Measurements from ENCODE around the gene PVALB.

PVALB gene

GRCh38 chr22:36811094-36811800 is 5.6 kb downstream of the PVALB start:
- no peak for DNase-seq (ENCODE audit: low read depth)

GRCh38 chr22:36809351-36809750 is 7.5 kb downstream of the PVALB start:
- DNase-seq (ENCODE audit: low read depth): no peak

DNA sequence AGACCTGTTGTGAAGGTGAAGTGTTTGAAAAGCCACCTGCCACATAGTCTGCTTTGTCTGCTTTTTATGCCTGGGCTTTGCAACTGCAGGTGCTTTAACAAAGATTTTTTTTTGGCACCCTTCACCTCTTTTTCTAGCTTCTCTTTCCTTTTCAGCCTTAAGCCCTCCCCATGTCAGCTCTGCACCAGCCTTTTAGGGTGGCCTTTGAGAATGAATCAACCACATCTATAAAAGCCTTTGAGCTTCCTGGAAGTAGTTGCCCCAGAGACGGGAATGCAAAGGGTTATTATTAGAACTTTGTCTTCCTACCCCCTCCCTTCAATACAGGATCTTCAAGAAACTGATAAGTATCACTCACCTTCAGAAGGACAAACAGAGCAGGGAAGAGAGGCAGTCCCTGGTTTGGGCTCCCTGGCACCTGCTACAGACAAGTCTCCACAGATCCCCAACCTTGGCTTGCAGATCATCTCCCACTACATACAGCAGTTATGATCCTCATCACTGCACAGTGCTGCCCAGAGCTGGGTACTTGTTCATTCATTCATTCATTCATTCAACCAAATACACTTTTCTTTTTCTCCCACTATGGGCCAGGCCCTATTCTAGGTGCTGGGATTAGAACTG is 8.0 kb downstream of the PVALB start:
- no peak for DNase-seq (ENCODE audit: low read depth)

DNA sequence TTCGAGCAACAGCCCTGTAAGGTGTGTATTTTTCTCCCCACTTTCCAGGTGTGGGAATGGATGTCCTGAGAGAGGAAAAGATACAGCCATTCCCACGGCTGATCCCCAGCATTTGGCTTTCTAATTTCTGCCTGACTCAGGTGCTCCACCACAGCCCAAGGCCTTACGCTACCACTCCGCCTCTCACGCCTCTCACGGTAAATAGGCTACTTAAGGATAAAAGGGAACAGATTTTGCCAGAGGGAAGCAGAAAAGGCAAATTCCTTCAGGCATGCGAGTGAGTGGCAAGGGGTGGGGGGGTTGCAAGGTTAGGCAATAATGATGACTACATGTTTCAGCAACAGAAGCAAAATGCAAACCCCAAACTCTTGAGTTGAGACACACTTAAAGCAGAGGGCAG is 9.2 kb downstream of the PVALB start:
- no peak for DNase-seq (ENCODE audit: low read depth)

DNA sequence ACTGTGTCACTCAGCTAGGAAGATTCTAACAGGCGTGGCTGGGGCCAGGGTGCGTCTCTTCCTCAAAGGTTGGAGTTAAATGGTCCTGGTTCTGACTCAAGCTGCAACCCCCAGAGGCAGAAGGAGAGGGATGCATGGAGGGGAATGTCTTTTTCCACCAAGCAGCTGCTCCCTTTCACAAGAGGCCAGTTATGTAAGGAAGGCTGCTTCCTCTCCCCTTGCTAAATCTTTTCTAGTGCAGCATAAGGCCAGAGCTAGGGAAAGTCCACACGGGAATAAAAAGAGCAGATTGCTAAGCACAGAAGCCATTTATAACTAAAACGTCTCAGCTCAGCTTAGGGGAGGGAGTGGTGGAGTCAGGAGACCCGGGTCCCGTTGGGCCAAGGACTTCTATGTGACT is 10.0 kb downstream of the PVALB start:
- DNase-seq (ENCODE audit: low read depth): no peak

DNA sequence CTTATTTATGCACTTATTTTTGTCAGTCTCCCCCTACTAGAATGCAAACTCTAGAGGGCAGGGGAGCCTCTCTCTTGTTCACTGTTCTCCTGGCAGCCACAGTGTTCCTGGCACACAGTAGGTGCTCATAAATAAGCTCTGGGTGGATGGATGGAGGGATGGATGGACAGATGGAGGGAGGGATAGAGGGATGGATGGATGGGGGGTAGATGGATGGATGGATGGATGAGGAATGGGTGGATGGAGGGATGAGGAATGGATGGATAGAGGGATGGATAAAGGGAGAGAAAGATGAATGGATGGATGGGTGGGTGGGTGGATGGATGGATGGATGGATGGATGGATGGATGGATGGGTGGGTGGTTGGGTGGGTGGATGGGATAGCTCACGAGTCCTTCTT is 13.5 kb downstream of the PVALB start:
- DNase-seq (ENCODE audit: low read depth): no peak

- DNase-seq (ENCODE audit: low read depth): no peak
Observed at GRCh38 chr22:36798674-36799066, 18.2 kb downstream of the PVALB start.

- DNase-seq (ENCODE audit: low read depth): no peak
Observed at GRCh38 chr22:36797911-36798673, 18.7 kb downstream of the PVALB start.

- no peak for DNase-seq (ENCODE audit: low read depth)
Observed at GRCh38 chr22:36797374-36797773, 19.5 kb downstream of the PVALB start.

DNA sequence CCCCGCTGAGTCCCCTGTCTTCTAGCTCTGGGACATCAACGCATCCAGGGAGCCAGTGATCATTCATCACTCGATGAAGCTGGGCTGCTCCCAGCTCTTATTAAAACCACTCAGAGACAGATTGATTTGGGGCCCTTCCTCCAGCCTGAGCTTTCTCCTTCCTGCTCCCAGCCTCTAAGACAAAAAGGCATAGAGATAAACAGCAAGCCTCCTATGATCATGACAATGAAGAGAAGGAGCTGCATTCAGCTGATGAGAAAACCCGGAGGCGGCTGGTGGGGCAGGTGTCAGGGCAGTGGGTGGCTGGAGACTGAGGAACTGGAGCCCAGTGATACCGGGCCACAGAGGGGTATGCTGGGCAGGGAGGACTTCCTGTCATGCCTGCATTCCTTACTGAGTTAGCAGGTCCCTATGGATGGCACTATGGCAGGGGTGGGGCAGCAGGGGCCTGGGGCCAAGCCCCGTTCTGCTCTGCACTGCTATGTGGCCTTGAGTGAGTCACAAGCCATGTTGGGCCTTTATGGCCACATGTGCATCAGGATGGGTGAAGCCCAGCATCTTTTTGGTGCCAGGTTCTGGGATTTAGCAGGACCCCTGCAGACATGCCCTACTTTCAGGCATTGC is 20.2 kb downstream of the PVALB start:
- DNase-seq (ENCODE audit: low read depth): no peak

DNA sequence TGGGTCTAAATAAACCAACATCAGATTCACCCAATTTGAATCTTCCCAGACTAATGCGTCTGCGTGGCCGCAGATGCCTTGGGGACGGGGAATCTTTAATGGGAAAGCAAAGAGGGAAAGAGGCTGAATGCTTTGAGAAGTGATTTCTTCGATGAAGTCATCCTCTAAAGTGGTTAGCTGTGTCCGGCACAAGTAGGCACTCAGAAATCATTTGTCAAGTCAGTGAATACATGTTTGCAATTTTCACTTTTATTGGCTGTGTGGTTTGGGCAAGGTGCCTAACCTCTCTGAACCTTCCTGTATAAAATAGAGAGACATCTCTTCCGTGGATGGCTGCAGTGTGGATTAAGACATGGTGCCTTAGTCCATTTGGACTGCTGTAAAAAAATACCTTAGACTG is 21.2 kb downstream of the PVALB start:
- no peak for DNase-seq (ENCODE audit: low read depth)

GRCh38 chr22:36790648-36791047 is 26.2 kb downstream of the PVALB start:
- DNase-seq (ENCODE audit: low read depth): no peak

GRCh38 chr22:36787204-36787988 is 29.4 kb downstream of the PVALB start:
- DNase-seq (ENCODE audit: low read depth): no peak

GRCh38 chr22:36783743-36784142 is 33.1 kb downstream of the PVALB start:
- no peak for DNase-seq (ENCODE audit: low read depth)

DNA sequence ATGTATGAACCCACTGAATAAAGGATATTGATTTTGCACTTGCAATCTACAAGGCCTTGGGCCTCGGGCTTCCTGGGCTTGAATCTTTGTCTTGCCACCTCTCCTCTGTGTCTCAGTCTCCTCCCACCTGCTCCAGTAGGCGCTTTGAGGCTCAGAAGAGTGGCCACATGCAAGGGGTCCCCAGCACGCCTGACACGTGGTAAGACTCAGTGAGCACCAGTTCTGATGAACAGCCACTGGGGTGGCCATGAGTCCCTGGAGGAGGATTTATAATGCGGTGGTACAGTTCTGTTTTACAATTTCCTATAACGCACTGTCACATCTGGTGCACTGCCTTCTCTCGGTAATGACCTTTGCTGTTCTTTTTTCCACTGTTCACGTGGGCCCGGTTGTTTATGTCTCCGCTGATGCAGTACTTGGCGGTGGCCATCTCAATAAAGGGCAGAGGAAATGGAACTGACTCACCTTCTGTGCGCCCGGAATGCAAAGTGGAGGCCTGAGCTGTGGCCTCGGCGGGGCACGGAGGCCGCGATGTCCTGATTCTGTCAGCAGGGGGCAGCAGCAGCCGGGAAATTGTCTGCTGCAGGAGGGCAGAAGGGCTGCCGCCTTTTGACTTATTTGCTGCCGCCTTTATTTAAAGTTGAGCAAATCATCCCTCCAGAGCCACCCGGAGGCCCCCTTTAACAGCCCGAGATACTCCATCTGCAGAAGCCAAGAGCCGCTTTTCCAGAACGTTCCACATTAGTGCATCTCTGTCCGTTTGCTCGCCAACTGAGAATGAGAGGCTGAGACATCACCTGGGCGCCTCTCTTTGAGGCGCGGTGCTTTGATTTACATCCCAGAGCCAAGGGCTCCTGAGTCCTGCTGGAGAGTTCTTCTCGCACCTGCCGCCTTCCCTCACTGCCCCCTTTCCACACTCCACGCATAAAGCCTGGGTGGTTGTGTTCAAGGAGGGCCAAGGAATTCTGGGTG is 34.9 kb downstream of the PVALB start:
- peak; percentile 63 for DNase-seq (ENCODE audit: low read depth)

DNA sequence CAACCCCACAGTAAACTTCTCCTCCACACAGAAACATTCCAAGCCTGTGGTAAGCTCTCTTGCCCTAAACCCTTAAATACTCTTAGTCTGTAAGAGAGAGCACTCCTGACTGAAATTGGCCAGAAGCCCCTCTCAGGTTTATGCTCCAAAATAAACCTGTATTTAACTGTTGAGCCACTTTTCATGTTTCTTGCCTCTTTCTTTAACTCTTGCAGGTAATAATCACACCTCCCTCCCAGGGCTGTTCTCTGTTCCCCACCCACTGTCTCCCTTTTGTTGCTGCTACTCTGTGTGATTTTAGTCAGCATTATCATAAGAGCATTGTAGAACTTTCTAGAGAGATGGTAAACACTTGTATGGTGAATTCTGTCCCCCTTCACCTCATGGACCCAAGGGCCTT is 38.8 kb downstream of the PVALB start:
- no peak for DNase-seq (ENCODE audit: low read depth)

GRCh38 chr22:36776722-36777121 is 40.1 kb downstream of the PVALB start:
- no peak for DNase-seq (ENCODE audit: low read depth)

DNA sequence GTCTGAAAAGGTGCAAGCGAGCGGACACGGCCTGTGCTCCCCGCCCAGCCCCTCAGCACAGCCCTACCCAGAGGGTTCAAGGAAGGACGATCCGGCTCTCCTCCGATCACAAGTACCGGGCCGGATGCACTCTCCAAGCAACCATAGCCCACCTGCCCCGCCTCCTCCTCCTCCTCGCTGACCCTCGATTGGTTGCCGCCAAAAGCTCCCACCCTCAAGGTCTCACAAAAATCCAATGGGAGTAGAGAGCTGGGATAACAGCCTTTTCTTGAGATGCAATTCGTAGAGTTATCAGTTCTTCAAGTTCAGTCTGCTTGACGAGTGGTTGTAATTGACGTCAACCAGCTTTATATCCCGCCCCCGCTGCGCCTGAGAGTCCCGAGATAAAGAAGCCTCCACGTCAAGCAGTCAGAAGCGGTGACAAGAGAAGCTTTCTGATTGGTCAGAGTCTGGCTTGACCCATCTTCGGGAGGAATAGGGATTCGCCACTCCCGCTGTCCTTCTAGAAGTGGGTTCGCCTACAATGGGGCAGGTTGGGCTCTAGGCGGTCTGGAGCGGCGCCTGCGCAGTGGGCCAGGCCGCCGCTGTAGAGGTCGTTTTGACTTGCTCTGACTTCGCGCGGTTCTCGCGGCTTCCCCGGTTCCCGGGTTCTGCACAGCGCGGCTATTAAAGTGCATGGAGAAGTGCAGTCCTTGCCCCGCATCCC is 40.7 kb downstream of the PVALB start, which contains the start of gene IFT27:
Gene IFT27, minus strand, starts transcription at position 156 of the 706 bp plus-strand sequence. CDS start 412 bp downstream, outside the sequence.
- DNase-seq (ENCODE audit: low read depth): peak; percentile 100

- DNase-seq (ENCODE audit: low read depth): no peak
Observed at GRCh38 chr22:36775586-36775963, 41.3 kb downstream of the PVALB start.

- peak; percentile 47 for DNase-seq (ENCODE audit: low read depth)
Observed at GRCh38 chr22:36773935-36774334, 42.9 kb downstream of the PVALB start.

Data from fibroblast of gingiva (primary cell).